Activated T-helper 1 cell treated with anti-CD3 and anti-CD28 coated beads, Interleukin-2, amount 50 U/mL, for 16 hours (primary cell): ENCODE results near the gene AP2A2.
A peak's percentile ranks its signal among the peaks of the same experiment; 100 is the strongest.

Experiments used
- DNase-seq, 2 donors: peaks; one replicate each; pipeline ENCODE4 v3.0.0-alpha.2; 2020; ENCODE audit warnings: low read depth in 1 of 2, low spot score in 1 of 2

AP2A2 gene

GRCh38 chr11:925496-926301 is at the start of gene AP2A2:
AP2A2 (plus strand) TSS chr11:925870; CDS start chr11:926022, 152 bp downstream.
- peak; percentile 82 to 91 for DNase-seq

GRCh38 chr11:876545-876944 is 49.1 kb upstream of the AP2A2 start:
- DNase-seq: no peak

DNA sequence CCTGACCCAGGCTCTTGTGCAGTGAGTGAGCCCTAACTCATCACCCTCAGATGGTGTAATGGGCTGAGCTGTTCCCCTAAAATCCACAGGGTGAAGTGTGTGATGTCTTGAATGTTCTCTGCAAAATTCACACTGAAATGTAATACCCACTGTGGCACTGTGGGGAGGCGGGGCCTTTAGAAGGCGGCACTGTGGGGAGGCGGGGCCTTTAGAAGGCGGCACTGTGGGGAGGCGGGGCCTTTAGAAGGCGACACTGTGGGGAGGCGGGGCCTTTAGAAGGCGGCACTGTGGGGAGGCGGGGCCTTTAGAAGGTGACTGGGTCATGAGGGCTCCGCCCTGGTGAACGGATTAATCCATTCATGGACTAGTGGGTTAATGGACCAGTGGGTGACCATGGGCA is 48.1 kb upstream of the AP2A2 start:
- no peak for DNase-seq

DNA sequence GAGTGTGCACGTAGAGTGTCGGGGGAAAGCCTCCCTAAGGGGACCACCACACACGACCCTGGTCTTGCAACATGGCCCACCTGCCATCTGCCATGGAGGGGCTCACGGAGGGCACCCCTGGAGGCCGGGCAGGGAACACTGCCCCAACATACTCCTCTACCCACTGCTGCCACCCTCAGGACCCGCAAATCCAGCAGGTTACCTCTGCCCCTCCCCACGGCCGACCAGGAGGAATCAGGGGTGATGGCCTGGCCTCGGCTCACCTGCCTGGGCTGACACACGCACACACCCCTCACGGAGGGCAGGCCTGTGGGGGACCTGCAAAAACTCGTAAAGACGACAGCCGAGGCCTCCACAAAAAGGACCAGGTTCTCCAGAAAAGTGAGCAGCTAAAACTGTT is 45.2 kb upstream of the AP2A2 start:
- DNase-seq: no peak

GRCh38 chr11:882596-882995 is 43.1 kb upstream of the AP2A2 start:
- no peak for DNase-seq

DNA sequence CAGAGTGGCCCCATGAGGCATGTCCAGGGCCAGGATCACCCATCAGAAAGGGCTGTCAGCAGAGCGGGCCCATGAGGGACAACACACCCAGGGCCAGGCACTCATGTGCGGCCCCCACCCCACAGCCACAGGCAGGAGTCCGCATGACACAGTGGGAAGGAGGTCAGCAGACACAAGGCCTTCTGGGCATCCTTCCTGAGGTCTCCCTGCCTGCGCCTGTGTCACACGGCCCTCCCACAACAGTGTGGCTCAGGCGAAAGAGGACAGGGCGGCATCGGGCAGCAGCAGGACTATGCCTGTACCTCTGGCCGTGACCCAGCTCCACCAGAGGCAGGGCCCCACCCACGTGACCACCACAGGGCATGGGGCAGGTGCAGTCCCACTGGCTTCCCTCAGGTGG is 42.1 kb upstream of the AP2A2 start:
- no peak for DNase-seq

DNA sequence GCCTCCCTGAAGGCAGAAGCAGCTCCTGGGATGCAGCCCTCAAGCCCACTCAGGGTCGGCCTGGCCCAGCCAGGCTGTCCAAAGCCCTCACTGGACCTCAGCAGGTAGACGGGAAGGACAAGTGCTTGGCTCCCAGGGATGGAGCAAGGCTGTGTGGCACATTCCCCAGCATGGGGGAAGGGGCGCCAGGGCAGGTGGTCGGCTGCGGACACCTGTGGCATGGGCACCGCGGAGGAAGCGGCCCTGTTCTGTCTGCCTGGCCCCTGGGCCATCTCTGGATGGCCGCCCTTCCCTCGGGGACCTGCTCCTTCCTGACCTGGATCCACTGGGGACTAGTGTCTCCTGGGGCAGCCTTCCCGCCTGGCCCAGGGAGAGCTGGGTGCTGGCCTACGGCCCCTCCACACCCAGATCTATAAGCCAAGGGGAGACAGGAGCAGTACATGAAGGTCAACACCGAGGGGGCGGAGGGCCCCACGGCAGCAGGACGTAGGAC is 41.0 kb upstream of the AP2A2 start:
- DNase-seq: no peak

DNA sequence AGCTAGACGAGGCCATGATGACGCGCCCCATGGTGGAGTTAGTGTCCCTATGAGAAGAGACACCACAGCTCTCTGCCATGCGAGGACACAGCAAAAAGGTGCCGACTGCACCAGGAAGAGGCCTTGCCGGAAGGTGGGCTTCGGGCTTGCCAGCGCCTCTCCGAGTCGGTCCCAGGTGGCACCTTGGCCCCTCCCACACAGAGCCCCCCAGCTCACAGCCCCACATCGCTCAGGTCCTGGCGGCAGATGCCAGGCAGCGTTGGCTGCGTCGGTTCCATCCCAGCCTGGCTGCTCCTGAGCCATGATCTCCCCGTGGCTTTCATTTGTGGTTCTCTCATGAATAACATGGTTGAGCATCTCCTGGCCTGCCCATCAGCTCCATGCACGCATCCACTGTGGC is 39.1 kb upstream of the AP2A2 start:
- no peak for DNase-seq

DNA sequence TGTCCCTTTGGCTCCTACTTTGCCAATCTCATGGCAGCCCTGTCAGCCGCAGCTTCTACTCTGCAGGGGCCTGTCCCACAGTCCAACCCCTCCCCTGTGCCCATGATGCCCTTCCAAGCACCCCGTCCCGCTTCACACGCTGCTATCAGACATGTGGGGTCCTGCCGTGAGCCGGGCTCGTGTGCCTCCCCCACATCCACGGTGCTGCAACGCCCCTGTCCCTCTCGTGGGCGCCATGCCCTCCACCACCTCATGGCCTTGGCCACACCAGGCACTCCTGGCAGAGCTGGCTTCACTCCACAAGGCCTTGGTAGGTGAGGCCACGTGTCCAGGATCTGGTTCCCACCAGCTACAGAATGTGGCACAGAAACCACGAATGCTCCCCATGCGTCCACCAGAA is 38.1 kb upstream of the AP2A2 start:
- no peak for DNase-seq

DNA sequence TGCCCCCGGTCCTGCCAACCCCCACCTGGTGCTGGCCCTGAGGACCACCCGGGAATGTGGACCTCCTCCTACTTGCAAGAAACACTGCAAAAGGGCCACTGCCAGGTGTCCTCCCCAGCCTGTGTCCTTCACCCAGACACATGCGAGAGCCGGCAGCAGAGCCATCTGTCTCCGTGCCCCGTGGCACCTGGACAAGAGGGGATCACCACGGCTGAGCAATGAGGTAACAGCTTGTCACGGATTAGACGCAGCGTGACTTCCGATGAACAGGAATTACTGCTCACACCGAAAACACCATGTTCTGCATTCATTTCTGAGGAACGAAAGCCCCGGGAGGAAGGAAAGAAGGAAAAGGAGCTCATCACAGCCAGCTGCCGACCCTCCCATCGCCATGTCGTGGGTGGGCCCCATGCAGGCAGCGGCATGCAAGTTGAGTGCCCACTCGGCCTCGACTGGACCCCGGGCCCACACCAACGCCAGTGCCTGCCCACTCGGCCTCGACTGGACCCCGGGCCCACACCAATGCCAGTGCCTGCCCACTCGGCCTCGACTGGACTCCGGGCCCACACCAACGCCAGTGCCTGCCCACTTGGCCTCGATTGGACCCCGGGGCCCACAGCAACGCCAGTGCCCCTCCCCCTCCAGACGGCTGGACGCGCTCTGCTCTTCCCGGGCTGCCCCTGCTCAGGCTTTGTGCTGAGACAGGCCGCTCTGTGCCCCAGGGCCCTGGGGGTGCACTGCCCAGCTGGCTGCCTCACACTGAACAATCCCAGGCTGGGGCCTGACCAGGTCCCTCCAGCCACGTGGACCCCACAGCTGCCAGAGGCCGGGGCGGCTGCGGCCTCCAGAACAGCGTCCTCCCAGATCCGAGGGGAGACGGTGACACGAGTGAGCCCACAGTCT is 37.1 kb upstream of the AP2A2 start:
- no peak for DNase-seq

GRCh38 chr11:889257-889656 is 36.4 kb upstream of the AP2A2 start:
- DNase-seq: no peak

DNA sequence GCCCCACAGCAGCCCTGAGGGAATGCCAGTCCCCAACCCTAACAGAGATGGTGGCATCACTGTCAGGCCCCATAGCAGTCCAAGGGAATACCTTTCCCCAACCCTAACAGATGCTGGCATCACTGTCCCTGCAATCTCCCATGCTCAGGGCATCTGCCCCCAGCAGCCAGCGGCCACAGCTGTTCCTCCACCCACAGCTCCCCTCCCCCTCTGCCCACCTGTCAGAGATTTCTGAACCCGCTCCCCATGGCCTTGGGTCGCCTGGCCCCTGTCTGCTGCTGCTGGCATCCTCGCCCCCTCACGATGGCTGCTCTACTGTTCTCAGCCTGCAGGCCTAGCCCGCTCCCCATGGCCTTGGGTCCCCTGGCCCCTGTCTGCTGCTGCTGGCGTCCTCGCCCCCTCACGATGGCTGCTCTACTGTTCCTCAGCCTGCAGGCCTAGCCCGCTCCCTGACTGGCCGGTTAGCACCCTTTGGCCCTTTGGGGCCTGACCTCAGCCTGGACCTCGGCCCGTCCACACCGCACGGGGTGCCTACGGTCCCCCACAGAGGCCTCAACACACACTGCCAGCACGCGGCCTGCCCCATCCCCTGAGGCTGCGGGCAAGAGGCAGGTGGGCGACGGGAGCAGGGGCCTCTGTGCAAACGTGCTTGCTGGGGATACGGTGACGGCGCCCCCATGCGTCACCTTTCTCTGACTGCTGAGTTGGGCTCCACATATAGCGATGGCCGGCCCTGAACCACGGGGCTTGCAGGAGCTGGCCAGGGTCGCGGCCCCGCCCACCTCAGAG is 35.8 kb upstream of the AP2A2 start:
- DNase-seq: no peak

DNA sequence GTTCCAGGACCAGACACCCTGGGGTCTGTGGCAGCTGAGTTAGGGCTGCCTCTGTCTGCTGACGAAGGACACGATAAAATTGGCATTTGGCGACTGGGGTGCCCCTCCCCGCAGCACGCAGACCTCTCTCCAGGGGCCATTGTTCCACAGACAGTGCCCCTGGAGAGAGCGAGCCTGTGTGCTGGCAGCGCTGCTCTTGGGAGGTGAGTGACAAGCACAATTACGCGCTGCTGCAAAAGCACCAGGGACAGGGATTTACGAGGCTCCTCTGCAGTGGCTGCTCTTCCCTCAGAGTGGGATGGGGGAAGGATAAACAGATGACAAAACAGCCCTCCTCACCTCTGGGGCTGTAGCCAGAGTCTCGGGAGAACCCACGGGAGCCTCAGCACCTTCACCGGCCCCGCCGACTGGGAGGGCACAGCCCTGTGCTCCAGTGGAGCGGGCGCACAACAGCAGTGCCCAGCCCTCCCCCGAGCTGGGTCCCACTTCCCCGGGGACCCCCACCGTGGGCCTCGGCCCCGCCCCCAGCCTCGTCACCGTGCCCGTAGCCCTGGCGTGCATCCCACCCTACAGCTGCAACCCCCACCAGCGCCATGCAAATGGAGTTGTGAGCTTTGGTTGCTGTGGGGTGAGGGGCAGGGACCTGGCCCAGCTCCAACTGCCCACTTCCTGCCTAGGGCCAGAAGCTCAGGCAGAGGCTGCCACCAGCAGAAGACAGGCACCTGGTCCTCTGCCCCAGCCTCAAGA is 34.7 kb upstream of the AP2A2 start:
- no peak for DNase-seq

DNA sequence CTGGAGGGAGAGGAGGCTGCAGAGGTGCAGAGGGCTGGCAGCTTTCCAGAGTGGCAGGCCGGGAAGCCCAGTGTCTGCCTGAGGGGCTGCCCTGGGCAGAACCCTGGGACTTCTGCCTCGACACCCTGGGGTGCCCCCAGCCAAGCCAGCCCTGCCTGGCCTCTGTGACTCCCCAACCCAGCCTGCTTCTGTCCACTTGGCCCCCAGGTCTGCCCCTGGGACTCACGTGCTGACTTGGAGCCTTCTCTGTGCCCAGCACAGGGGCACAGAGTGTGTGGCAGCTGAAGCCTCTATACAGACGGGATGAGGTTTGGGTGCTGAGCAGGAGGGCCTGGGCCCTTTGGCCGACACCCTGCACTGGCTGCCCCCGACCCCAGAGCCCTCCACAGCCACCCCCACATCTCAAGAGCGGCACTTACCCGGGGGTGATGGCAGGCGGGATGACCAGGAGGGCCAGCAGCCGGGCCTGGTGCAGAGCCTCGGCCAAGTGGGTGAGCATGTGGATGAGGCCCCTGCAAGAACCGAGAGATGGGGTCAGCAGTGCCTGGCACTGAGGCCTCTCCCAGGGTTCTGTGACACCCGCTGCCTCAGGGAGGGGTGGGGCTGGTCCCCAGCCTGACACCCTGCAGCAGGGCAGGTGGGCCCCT is 32.5 kb upstream of the AP2A2 start:
- DNase-seq: no peak

DNA sequence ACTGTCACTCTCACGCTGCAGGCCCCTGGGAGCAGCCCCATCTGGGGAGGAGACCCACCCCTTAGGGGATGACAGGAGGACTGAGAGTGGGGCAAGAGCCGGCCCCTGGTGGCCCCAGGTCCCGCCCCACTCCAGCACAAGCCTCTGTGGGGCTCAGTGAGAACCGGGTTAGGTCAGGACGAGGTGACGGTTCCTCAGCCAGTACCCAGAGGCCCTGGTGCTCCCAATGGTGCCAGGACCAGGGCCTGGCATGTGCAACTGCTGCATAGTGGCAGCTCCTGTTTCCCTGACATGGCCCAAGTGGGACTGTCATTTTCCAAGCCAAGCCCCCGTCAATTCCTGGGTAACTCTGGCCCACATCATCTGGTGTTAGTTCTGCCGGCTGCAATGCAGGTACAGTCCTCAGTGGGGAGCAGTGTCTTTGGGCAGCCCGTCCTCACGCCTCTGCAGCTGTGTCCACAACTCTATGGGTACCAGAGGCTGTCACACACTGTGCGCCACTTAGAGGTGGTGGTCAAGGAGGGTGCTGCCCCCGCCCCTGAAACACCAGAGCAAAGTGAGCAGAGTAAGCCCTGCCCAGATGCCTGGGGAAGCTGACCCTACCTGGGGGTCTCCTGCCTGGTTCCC is 31.0 kb upstream of the AP2A2 start:
- DNase-seq: no peak

- no peak for DNase-seq
Observed at GRCh38 chr11:895331-896110, 30.1 kb upstream of the AP2A2 start.

DNA sequence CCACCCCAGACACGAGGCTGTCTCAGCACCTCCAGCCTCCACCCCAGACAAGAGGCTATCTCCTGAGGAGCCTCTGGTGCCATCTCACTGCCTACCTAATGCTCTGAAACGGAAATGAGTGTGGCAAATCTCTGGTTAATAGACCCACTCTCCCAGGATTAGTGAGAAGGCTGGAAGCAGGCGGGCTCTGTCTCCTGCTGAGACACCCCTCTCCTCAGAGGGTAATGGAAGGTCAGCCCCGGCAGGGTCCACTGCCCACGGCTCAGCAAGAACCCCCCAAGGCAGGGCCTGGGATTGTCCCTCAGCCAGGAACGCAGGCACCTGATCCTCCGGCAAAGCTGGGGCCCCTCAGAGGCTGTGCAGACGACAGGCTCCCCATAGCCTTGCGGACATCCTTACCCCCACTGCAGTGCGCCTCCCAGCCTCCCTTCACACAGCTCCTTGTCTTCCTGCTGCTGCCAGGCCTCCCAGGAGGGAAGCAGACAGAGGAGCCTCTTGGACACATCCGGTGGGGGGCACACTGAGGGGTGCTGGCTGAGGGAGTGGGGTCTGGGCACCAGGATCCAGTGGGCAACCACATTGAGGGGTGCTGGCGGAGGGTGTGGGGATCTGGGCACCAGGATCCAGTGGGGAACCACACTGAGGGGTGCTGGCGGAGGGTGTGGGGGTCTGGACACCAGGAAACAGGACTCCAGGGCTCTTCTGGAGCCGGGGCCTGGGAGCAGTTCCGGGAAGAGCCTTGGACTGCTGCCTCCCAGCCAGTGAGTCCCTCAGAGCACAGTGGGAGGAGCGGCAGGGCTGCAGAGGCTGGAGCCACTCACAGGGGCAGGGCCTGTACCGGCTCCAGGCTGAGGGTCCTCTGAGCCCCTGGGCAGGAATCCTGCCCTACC is 28.2 kb upstream of the AP2A2 start:
- DNase-seq: no peak

DNA sequence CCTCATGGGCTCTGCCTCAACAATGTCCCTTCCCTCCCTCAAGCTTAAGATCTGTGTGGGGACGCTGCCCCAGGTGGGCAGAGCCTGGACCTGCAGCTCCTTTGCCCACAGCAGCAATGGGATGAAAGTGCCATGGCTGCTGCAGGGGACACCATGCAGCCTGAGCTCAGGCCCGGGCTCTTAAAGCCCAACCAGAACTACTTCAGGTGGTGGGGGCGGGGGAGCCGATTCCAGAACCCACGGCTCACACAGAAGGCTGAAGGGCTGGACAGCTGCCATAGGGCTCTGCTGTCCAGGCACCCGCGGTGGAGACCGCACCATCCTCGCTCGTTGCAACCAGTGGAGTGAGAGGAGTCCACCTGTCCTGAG is 27.5 kb upstream of the AP2A2 start:
- no peak for DNase-seq
